ENCODE data around the gene CNN1.
"Not testable (repeated sequence)": the region's sequence is repeated elsewhere in the genome, so short reads cannot be mapped to it uniquely, and the experiment has no call there.

Gene CNN1

GRCh38 chr19:11554160-11554559, 15.5 kb downstream of the CNN1 start:
- H3K4me3 ChIP-seq (replicated peaks; ENCODE audit: low read depth, low read length), result no peak overlapping the region
- no peak for DNase-seq (ENCODE audit: low read depth)
- TF ChIP-seq, protein P1, sequence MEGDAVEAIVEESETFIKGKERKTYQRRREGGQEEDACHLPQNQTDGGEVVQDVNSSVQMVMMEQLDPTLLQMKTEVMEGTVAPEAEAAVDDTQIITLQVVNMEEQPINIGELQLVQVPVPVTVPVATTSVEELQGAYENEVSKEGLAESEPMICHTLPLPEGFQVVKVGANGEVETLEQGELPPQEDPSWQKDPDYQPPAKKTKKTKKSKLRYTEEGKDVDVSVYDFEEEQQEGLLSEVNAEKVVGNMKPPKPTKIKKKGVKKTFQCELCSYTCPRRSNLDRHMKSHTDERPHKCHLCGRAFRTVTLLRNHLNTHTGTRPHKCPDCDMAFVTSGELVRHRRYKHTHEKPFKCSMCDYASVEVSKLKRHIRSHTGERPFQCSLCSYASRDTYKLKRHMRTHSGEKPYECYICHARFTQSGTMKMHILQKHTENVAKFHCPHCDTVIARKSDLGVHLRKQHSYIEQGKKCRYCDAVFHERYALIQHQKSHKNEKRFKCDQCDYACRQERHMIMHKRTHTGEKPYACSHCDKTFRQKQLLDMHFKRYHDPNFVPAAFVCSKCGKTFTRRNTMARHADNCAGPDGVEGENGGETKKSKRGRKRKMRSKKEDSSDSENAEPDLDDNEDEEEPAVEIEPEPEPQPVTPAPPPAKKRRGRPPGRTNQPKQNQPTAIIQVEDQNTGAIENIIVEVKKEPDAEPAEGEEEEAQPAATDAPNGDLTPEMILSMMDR (IDR thresholded peaks at IDR 0.05; ENCODE audit: low read length, missing control alignments), result no peak

DNA sequence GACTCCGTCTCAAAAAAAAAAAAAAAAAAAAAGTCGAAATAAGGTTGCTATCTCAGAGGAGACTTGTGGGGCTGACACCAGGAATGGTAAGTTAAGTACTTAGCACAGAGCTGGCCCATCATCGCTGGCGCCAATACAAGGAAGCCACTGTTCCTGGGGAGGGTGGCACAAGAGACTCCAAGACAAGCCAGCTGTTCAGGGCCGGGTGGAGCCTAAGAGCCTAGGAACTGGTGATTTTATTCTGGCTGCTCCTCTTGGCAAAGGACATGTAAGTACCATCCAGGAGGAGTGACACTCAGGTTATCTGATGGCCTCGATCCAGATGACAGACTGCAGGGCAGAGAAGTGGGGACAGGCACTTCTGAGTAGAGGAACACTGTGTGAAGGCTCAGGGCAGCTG, 16.6 kb downstream of the CNN1 start:
- no peak overlapping the region for H3K4me3 ChIP-seq (replicated peaks; ENCODE audit: low read depth, low read length)
- TF ChIP-seq, protein P1 (IDR thresholded peaks at IDR 0.05; ENCODE audit: low read length, missing control alignments), result no peak
- DNase-seq (ENCODE audit: low read depth), result no peak

GRCh38 chr19:11556634-11557420, 18.2 kb downstream of the CNN1 start:
- TF ChIP-seq, protein P1 (IDR thresholded peaks at IDR 0.05; ENCODE audit: low read length, missing control alignments), result no peak
- DNase-seq (ENCODE audit: low read depth), result no peak
- H3K4me3 ChIP-seq (replicated peaks; ENCODE audit: low read depth, low read length), result no peak overlapping the region

DNA sequence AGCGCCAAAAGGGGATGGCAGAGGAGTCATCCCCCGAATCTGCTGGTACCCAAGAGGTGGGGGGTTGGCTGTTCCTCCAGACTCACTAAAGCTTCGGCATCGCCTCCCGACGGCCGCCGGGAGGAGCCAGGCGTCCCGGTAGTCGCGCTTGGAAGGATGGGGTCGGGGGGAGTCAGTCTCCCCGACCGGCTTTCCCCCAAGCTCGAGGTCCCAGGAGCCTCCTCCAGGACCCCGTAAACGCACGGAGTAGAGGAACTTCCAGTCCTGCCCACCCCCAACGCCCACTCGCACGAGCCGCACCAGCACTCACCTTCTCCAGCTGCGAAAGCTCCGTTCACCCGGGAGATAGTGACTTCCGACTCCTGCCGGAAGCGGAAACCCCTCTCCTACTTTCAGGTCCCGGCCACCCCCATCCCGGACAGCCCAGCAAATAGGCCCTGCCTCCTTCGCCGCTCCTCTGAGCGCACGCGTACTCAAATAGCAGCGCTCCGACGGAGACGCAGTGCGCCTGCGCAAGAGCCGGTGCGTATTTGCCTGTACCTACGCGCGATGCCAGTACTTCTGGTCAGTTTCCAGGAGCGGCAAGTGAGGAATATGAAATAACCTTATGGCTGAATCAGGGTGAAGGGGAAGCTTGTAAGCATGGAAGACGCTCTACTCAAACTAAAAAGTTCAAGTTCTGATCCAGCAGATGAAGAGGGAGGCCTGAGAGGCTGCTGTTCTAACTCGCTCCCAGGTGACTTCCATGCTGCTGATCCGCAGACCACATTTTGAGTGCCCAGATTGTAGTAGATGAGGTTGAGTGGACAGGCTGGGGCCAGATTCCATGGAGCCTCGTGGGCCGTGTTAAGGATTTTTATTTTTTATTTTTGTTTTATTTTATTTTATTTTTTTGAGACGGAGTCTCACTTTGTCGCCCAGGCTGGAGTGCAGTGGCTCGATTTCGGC, 20.5 kb downstream of the CNN1 start, which contains the start of gene ELOF1:
ELOF1 (minus strand) TSS at position 350 of the 948 bp plus-strand sequence. CDS start 4,883 bp downstream, outside the sequence.
- peak; percentile 98 for DNase-seq (ENCODE audit: low read depth)
- H3K4me3 ChIP-seq (replicated peaks; ENCODE audit: low read depth, low read length), result peak within 1 kb of the TSS; percentile 95
- TF ChIP-seq, protein P1 (IDR thresholded peaks at IDR 0.05; ENCODE audit: low read length, missing control alignments), result peak; percentile 15

DNA sequence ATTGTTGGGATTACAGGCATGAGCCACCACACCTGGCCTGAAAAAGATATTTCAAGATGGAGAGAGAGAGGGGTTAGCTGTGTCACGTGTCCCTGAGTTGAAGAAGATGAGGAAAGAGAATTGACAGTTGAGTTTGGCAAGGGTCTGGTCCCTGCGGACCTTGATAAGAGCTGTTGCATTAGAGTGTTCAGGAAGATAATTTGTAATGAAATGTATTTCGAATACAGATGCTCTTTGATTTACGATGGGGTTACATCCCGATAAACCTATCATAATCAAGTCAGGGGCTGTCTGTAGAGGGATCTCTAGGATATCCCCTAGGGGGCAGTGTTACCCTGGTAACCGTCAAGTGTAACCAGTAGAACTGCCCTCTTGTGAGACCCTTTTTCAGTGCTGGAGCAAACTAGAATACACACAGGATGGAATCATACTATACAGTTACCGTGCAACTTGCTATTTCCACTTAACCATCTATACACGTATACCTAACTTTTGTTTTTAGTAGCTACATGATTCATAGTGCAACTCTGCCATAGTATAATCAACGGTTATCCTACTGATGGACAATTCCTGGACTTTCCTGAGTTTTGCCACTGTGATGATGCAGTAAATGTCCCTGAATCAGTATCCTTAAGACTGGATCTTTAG, 21.9 kb downstream of the CNN1 start:
- H3K4me3 ChIP-seq (replicated peaks; ENCODE audit: low read depth, low read length), result no peak overlapping the region
- TF ChIP-seq, protein P1 (IDR thresholded peaks at IDR 0.05; ENCODE audit: low read length, missing control alignments), result peak; percentile 57
- DNase-seq (ENCODE audit: low read depth), result peak; percentile 80

- no peak overlapping the region for H3K4me3 ChIP-seq (replicated peaks; ENCODE audit: low read depth, low read length)
- TF ChIP-seq, protein P1 (IDR thresholded peaks at IDR 0.05; ENCODE audit: low read length, missing control alignments), result no peak
- DNase-seq (ENCODE audit: low read depth), result no peak
Measured at GRCh38 chr19:11563532-11563931, 24.9 kb downstream of the CNN1 start.

- not testable (repeated sequence) for H3K4me3 ChIP-seq (replicated peaks; ENCODE audit: low read depth, low read length); DNase-seq (ENCODE audit: low read depth)
Measured at GRCh38 chr19:11564082-11564807, 25.6 kb downstream of the CNN1 start.

DNA sequence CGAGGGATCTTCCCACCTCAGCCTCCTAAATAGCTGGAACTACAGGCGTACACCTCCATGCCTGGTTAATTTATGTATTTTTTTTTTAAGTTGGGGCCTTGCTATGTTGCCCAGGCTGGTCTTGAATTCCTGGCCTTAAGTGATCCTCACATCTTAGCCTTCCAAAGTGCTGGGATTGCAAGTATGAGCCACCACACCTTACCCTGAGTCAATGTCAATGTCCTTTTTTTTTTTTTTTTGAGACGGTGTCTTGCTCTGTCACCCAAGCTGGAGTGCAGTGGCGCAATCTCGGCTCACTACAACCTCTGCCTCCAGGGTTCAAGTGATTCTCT, 27.0 kb downstream of the CNN1 start:
- not testable (repeated sequence) for DNase-seq (ENCODE audit: low read depth); H3K4me3 ChIP-seq (replicated peaks; ENCODE audit: low read depth, low read length)

All from fibroblast of pulmonary artery (primary cell).